Gastrocnemius medialis (tissue), 4 donors: ENCODE results near the gene SPRY4.

ENCODE experiments used
- POLR2A ChIP-seq, 2 donors: fragments of 450-650 bp; IDR thresholded peaks; one replicate each; pipeline ENCODE4 v1.6.1; 2017; ENCODE audit warnings: antibody characterized with exemption in 2 of 2, mild to moderate bottlenecking in 2 of 2, moderate library complexity in 2 of 2
- TF ChIP-seq, protein P1 (sequence below), 5 experiments: fragments of 450-650 bp in 3 of 5; fragments of 200-600 bp in 2 of 5; sonication (generic) in 2 of 5; IDR thresholded peaks in 4 of 5; conservative IDR thresholded peaks in 1 of 5; 1 replicate in 4 of 5; 2 replicates in 1 of 5; pipeline ENCODE4 v1.5.1; 2016 to 2019; ENCODE audit warnings: antibody characterized with exemption in 5 of 5, mild to moderate bottlenecking in 3 of 5, moderate library complexity in 3 of 5

DNA sequence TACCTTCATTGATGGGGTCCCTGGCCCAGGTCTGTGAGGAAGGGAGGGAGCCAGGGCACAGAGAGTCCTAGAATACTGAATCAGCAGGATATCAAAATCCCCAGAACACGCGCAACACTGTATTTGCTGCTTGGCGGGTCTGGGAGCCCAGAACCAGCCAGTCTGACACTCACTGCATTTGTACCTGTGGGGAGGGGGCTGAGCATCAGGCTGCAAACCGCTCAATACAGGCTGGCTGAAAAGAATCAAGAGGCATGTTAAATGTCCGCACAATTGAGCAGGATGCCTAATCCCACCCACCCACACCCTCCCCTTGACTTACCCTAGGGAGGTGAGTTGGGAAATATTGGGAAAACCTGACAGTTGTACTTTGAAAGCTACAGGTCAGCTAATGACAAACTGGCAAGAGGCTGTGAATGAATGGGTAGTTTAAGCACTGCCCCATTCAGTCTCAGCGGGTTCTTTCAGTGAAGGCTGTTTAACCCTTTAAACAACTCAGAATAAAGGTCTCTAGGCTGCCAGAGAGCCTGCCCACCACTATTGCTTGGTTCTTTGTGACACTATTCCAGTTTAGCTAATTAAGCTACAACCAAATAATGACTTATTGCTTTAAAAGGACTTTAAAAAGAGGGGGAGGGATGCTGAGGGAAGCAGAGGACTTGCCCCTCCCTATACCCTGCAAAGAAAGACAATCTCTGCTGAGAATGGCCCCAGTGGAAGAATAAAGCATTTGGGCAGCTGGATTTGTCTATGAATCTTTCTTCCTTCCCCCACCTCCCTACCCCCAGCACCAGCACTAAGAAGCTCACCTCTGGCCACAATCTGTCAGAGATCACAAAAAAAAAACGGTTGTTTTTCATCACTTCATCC lies 5.0 kb downstream of the SPRY4 start:
- TF ChIP-seq, protein P1, sequence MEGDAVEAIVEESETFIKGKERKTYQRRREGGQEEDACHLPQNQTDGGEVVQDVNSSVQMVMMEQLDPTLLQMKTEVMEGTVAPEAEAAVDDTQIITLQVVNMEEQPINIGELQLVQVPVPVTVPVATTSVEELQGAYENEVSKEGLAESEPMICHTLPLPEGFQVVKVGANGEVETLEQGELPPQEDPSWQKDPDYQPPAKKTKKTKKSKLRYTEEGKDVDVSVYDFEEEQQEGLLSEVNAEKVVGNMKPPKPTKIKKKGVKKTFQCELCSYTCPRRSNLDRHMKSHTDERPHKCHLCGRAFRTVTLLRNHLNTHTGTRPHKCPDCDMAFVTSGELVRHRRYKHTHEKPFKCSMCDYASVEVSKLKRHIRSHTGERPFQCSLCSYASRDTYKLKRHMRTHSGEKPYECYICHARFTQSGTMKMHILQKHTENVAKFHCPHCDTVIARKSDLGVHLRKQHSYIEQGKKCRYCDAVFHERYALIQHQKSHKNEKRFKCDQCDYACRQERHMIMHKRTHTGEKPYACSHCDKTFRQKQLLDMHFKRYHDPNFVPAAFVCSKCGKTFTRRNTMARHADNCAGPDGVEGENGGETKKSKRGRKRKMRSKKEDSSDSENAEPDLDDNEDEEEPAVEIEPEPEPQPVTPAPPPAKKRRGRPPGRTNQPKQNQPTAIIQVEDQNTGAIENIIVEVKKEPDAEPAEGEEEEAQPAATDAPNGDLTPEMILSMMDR (IDR thresholded peaks at IDR 0.05 in 4 of 5, conservative IDR thresholded peaks at IDR 0.05 in 1 of 5) = no peak
- TF ChIP-seq POLR2A (IDR thresholded peaks at IDR 0.05) = no peak
